ENCODE data around the gene BICRA. TPM values are rescaled to one million over a fixed set of nuclear protein-coding genes. Genes with fewer than 3 reads are reported as not detected.

Gene BICRA
- total RNA-seq, 1 donor from 2014 or later, result 12.9 TPM

DNA sequence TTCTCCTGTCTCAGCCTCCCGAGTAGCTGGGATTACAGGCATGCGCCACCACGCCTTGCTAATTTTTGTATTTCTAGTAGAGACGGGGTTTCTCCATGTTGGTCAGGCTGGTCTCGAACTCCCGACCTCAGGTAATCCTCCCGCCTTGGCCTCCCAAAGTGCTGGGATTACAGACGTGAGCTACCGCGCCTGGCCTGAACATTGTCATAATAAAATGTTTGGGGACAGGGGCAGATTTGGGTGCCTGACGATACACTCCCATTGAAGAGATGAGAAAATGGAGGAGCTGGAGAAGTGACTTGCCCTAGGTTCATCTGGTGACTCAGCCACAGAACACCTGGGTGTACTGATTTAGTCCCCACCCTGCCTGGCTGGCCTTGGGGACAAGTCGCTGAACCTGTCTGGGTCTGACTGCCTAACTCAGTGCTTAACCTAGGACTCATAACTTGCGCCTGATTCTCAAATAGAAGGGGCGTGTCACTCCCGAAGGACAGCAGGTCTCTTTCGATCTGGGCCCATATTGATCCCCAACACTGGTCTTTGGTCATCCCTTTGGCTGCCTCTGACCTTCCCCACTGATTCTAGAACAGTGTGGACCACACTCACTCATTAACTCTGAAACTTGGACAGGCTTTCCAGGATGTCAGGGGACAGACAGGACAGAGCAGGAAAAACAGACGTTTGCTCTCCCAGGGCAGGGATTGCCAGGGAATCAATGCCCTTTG, 7.6 kb upstream of the BICRA start:
- no peak for DNase-seq

DNA sequence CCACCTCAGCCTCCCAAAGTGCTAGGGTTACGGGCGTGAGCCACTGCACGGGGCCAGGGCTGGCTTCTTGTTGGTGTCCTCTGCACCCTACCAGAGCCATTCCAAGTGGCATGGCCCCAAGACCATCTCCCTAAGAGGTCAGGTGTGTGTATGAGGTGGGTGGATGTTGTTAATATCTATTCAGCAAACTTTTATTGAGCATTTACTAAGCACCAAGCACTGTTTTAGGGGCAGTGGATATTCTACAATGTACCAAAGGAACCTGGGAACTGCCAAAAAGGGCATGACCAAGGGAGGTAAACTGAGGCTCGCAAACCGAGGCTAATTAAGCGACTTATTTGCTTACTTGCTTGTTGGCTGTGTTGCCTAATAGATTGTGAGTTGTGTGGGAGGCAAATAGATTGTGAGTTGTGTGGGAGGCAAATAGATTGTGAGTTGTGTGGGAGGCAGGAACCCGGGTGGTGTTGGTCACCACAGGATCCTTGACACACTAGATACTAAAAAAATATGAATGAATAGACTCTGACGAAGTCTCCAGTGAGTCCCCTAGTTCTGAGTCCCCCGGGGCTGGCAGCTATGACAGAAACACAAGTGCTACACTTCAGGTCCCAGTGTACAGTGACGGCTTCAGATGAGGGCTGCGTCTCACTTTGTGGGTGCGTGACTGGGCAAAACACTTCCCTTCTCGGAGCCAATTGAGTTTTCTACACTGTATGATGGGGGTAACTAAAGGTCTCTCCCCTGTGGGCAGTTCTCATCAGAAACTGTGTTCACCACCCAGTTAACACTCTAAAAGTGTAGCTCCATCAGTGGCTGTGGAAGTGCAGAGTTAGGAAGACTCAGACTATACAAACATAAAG, 5.0 kb upstream of the BICRA start:
- DNase-seq, result no peak

DNA sequence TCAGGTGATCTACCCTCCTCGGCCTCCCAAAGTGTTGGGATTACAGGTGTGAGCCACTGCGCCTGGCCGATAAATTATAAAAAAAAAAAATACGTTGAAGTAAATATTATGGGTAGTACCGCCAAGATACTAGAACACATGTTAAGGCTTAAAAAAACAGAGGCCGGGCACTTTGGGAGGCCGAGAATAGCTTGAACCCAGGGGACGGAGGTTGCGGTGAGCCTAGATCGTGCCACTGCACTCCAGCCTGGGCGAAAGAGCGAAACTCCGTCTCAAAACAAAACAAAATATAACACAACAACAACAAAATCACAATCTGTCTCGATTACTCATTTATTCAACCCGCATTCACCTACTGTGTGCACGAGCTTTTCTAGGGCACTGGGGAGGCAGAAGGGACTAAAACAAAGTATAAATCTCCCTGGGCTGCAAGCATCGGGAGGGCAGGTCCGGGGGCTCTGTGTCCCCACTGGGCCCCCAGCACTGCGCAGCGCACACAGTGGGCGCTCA, 1.3 kb upstream of the BICRA start:
- no peak for DNase-seq

DNA sequence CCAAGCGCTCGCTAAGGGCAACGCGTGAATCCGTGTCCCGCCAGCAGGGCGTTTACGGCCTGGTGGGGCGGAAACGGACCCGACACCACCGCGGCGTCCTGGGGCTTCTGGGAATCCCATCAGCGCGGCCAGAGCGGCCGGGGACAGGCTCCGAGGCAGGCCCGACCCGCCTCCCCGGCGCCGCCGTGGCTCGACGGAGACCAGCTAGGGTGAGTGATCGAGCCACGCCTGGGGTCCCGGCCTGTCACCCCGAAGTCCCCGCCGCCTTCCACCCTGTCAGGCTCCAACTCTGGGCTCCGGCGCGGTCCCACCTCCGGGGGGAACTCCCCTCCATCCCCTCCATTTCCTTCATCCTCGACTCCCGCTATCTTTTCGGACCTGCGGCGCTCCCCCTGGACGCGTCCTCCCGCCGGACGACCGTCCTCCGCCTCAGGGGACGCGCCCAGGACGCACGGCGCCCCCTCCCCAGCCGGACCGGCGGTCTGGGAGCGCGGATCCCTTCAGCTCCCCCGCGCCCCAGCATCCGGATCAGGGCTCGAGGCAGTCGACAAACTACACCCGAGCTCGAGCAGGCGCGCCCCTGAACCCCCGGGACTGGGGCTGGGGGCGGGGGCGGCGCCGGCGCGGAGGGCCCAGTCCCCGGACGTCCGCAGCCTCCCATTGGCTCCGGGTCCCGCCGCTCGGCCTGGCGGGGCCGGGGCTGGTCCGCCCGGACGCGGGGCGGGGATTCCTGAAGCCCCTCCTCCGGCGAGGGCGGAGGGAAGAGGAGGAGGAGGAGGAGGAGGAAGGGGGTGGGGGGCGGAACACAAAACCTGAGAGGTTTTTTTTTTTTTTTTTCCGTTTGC, 638 bp upstream of the BICRA start:
- peak; percentile 95 for DNase-seq

DNA sequence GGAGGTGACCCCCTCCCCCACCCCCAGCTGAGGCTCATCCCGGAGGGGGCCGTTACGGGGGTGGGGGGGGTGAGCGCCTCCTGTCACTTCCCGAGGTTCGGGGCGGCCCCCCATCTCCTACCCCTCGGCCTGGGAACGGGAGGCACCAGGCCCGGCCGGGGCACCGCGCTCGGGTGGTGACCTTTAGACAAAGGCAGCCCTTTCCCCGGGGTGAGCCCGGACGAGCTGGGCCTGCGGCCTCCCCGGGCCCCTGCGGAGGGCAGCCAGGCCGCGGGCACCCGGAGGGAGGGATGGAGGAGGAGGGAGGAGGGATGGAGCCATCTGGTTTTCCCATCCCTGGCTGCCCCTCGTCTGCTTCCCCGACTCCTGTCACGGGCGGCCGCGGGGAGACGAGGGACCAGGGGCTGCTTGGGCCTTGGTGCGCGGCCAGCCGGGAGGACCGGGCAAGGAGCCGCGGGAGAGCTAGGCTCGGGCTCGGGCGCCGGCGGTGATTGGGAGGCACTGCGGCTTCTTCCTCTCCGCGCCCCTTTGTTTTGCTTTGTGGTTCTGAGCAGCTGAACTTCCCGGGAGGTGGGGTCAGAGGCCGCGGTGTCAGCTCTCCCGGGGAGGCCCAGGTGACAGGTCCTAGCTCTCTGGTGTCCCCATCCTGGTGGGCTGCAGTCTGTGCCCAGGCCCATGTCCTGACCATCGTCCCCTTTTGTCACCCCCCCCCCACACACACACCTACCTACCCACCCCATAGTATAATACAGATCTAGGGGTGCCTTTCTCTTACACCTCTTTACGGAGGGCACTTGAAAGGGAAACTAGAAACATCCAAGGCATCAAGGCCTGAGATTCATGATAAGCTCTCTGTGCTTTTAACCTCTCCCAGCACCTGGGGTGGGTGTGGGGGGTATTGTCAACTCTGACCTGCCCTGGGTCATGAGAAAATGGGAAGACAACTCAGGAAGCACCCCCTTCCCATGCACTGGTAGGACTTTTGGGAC, 1.3 kb downstream of the BICRA start:
- DNase-seq, result peak; percentile 51

DNA sequence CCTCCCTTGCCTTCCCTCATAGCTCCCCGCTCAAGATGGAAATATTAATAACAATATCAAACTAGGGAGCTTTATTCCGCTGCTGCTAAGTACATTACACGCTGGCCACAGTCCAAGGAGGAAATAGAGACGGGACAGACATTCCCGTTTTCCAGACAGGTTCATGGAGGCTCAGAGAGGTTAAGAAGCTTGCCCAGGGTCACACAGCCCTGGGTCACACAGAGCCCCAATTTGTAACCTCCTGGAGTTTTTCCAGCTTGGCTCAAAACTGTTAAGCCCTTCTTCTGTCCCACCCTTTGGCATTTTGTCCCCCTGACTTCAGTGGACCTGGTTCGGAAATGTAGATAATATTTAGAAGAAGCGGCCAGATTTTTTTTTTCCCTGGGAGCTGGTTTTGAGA, 2.0 kb downstream of the BICRA start:
- peak; percentile 45 for DNase-seq

DNA sequence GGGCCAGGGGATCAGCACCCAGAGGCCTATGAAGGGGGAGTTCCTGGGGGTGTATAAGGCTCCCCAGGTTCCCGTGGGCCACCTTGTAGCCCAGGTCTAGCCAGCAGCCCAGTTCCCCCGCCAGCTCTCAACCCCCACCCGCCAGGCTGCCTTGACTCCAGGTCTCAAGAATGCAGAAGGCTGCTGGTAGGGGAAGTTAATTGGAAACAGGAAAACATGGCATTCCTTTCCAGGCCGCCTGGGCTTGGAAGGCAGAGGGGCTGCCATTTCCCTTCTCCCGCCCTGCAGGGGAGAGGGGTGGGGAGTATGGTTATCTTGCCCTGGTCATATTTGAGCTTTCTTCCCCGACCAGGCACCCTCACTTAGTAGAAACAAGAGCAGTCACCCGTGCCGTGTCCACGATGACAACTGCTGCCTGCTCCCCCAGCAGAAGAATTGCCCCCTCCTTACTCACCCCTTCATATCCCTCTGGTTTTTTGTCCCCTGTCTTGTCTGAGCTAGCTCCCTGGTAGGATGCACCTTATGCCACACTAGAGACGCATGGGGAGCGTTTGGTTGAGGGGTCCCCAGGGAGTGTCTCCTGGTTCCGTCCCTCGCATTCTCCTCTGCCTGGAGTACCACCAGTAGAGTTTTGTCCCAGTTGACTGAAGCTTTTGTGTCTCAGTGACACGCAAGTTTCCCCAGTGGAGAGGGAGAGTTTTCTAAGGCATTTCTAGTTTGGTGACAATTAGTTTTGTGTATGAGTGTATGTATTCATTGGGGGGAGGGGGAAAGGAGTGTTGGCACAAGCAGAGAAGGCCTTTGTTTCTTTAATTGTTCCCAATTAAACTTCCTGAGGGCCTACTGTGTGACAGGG, 4.5 kb downstream of the BICRA start:
- peak; percentile 88 for DNase-seq

DNA sequence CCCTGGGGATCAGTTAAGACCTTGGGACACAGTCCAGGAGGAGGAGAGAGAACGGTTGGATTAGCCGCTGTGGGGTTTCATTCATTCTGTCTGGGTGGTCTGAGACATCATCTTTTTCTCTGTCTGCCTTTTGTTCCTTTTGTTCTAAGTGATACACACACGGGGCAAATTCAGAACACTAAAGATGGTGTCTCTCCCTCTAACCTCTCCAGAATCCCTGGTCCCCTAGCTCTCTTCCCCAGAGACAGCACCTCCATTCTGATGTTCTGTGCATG, 5.0 kb downstream of the BICRA start:
- no peak for DNase-seq

DNA sequence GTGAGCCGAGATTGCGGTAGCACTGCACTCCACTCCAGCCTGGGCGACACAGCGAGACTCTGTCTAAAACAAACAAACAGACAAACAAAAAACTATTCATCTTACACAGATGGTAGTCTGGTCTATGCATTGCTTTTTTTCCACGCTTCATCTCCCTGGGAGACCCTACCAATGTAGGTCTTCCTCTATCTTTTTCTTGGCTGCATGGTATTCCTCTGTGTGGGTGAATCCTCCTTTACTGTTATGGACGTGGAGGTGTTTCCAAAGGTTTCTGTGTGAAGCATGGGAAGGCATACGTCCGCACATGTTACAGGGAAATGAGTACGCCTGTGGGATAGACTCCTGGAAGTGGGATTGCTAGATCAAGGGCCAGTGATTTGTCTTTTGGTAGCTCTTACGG, 5.6 kb downstream of the BICRA start:
- no peak for DNase-seq

DNA sequence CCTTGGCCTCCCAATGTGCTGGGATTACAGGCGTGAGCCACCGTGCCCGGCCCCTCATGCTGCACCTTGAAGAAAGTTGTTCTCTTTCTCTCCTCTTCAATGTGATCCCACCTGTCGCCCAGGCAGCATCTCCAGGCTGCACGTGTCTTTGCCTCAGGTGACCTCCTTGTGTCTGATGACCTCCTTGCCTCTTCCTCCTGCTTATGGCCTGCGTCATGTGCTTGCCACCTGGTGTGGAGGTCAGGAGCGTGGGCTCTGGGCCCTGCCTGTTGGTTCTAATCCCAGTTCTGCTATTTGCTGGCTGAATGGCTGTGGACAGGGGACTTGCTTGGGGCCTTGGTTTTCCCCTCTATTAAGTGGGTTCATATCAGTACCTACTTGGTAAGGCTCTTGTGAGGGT, 6.3 kb downstream of the BICRA start:
- DNase-seq, result no peak

DNA sequence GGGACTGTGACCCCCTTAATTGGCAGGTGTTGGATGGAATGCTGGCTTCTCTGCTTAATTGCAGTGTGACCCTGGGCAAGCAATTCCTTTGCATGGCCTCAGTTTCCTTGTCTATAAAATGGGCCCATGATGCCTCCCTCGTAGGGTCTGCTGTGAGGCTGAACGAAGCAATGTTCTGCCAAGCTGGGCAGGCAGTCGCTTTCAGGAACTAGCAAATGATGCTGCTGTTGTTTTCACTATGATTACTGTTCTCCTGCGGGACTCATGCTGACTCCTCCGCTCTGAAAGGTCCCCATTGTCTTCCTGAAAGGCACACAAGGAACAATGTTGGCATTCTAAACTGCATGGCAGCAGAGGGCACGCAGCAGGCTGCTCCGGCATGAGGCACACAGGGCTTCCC, 6.8 kb downstream of the BICRA start:
- no peak for DNase-seq

DNA sequence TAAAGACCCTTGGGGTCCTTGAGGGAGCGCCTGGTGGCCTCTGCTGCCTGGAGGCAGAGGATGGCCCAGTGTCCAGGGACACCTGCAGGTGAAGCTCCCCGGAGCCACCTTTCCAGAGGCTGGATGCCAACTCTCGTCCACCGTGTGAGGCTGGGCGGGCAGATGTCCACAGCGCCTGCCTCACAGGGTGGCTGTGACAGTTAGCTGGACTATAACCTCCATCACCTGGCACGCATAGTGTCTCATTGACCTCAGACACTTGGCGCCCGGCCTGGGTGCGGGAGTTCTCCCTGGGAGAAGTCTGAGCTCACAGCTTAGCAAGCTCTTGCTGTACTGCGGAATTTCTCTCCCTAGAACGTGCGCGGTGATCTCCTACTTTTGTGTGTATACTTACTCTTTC, 9.8 kb downstream of the BICRA start:
- no peak for DNase-seq

DNA sequence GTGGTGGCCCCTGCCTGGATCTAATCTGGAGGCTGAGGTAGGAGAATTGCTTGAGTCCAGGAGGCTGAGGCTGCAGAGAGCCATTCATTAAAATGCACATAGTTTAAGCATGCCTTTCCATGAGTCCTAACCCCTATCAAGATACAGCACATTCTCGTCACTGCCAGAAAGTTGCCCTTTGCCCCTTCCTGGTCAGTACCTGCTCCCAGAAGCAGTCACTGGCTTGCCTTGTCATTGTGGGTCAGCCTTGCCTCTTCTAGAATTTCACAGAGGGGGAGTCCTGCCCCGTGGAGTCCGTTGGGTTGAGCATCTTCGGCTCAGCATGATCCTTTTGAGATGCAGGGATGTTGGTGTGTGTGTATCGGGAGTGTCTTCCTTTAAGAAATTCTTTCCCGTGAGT, 10.8 kb downstream of the BICRA start:
- DNase-seq, result no peak

DNA sequence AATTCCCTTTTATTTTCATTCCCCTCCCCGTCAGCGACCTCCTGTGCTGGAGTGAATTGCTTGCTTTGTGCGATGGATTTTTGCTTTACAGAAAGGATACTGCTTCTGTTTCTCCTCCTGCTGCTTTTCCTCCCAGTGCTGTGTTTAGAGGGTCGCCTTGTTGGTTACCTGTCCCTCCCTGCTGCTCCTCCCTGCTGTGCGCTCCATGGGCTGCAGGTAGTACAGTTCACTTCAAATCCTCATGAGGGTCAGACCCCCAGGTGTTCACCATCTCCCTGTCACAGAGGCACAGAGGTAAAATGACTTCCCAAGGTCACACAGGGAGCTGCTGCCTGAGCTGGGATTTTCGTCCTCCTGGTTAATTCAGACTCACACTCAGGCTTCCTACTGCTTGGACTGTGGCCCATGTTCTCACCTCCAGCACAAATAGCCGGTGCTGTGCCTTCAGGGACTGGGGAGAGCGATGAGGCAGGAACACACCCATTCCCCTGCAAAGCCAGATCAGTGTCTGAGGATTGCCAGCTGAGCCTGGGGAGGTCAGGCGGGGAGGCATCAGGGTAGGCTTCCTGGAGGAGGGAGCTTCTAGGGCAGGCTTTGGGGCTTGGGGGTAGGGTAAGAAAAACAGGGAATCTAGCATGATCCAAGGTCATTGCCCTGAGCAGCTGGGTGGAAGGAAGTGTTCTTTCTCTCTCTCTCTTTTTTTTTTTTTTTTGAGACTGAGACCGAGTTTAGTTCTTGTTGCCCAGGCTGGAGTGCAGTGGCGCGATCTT, 14.4 kb downstream of the BICRA start:
- DNase-seq, result no peak

DNA sequence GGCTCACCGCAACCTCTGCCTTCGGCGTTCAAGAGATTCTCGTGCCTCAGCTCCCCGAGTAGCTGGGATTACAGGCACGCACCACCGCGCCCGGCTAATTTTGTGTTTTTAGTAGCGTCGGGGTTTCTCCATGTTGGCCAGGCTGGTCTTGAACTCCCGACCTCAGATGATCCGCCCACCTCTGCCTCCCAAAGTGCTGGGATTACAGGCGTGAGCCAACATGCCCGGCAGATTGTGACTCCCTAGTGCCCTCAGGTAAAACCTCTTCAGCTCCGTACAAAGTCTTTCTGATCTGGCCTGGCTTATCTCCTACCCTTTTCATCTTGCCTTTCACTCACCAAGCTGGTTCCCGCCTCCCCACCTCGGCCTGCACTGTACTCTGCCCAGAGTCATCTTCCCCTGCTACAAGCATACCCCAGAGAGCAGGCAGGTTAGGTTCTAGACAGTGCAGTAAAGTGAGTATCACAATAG, 15.0 kb downstream of the BICRA start:
- no peak for DNase-seq

DNA sequence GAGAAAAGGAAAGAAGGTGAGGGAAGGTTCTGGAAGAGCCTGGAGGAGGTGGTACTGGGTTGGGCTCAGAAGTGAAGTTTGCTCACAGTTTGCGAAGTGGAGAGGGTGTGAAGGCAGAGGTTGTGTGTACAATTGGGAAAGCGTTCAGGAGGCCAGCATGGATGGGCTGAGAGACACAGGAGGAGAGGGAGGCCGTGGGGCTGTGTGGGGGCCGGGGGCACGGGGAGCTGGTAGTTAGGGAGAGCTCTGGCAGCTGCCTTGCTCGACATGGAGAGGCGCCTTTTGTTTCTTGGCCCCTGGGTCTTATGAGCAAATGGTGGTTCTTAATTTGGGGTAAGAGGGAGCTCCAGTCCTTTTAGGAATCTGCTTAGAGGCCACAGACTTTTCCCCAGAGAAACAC, 16.7 kb downstream of the BICRA start:
- DNase-seq, result no peak

DNA sequence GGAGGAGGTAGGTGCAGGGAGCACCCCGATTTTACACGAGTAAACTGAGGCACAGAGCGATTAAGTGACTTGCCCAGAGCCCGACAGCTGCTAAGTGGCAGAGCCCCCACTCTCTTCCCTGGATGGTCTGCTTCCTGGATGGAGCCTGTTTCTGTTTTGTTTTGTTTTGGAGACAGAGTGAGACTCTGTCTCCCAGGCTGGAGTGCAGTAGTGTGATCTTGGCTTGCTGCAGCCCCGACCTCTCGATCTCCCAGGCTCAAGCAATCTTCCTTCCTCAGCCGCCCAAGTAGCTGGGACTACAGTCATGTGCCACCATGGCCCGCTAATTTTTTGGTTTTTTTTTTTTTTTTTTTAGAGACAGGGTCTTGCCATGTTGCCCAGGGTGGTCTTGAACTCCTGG, 17.3 kb downstream of the BICRA start:
- no peak for DNase-seq

DNA sequence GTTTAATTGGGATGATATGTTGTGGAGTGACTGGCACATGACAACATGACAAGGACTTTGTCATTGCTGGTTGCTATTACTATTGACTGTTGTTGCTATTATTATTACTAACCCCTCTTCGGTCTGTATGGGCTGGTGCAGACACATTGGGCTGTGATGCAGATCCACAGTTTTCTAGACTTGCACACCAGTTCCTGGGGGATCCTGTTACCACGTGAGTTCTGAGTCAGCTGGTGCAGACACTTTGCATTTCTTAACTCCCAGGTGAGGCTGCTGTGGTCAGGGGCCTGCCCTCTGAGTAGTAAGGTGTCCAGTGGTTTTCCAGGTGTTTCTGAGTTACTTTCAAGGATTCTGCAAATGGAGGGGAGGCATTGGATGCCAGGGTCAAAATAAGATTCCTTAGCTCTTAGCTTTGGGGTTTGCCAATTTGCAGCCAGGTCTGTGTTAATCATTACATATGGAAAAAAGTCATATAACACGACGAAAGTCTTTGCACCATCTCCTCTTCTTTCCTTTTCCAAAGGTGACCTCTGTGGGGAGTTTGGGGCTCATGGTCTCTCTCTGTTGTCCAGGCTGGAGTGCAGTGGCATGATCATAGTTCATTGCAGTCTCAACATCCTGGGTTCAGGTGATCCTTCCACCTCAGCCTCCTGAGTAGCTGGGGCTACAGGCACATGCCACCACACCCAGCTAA, 19.3 kb downstream of the BICRA start:
- DNase-seq, result no peak

DNA sequence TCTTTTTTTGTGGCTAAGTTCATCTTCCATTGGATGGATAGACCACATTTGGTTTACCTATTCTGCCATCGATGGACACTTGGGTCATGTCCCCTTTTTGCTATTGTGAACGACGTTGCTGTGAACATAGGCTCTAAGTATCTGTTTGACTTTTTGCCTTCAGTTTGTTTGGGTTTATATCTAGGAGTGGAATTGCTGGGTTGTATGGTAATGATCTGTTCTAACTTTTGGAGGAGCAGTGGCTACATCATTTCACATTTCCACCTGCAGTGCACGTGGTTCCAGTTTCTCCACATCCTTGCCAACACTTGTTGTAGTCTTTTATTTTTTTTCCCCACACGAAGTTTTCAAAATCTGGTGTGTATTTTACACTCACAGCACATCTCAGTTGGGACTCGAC, 21.7 kb downstream of the BICRA start:
- DNase-seq, result no peak

Measured in dermis blood vessel endothelial cell (primary cell).